Neural progenitor cell (in vitro differentiated cells): ENCODE measurements around the gene GRIK1.

Source experiments
- CTCF ChIP-seq: fragments of 200-600 bp; sonication (generic); IDR thresholded peaks from 2 replicates; pipeline ENCODE4 v1.5.1; 2017; ENCODE audit warnings: antibody characterized with exemption, mild to moderate bottlenecking
- EZH2phosphoT487 ChIP-seq: fragments of 200-600 bp; sonication (generic); IDR thresholded peaks from 2 replicates; pipeline ENCODE4 v1.6.1; 2017; ENCODE audit warnings: antibody characterized with exemption

- TF ChIP-seq CTCF (no peak), EZH2phosphoT487 (no peak)
Measured at GRCh38 chr21:29987762-29988161, 48.0 kb upstream of the GRIK1 start.
